H1 (cell line): ENCODE data around the gene PDC. TPM values are rescaled to one million over a fixed set of nuclear protein-coding genes. Genes with fewer than 3 reads are reported as not detected.

Experiments used
- CTCF ChIA-PET: fragments of 300-600 bp; sonication (Branson Sonifier 250); formaldehyde crosslinking; loops from one replicate; lab custom pipeline; 2021; ENCODE audit not compliant: partially characterized antibody; lab: Charles Lee
- POLR2A ChIA-PET: fragments of 300-600 bp; sonication (Branson Sonifier 250); formaldehyde crosslinking; loops from one replicate; lab custom pipeline; 2021; ENCODE audit warnings: inconsistent platforms; ENCODE audit not compliant: partially characterized antibody; lab: Charles Lee
- DNase-seq, 2 experiments: peaks; one replicate each; pipeline versions ENCODE4 v3.0.0 to v3.0.0-alpha.2; 2010 to 2022; ENCODE audit warnings: low spot score in 2 of 2, low read depth in 1 of 2, mixed read lengths in 1 of 2
- FAIRE-seq: peaks from 2 replicates; lab custom pipeline; 2011; peaks lifted over from hg19 to GRCh38; lab: Jason Lieb, UNC
- H2AFZ ChIP-seq: 2 replicates; pipeline ENCODE4 v1.8.1; 2012; ENCODE audit warnings: low read length, inconsistent platforms
- H2AK5ac ChIP-seq: 2 replicates; pipeline ENCODE4 v1.6.1; 2013; ENCODE audit warnings: low read depth, low read length
- H2BK120ac ChIP-seq: replicated peaks from 2 replicates; pipeline ENCODE3; 2013; ENCODE audit warnings: low read depth, low read length, inconsistent platforms
- H2BK12ac ChIP-seq: 2 replicates; pipeline ENCODE4 v1.6.1; 2013; ENCODE audit warnings: low read depth, low read length
- H2BK15ac ChIP-seq: 2 replicates; pipeline ENCODE4 v1.6.1; 2013; ENCODE audit warnings: low read length
- H2BK20ac ChIP-seq: 2 replicates; pipeline ENCODE4 v1.6.1; 2013; ENCODE audit warnings: low read length
- H2BK5ac ChIP-seq: 2 replicates; pipeline ENCODE4 v1.6.1; 2013; ENCODE audit warnings: low read depth, low read length
- H3K14ac ChIP-seq: 2 replicates; pipeline ENCODE4 v1.6.1; 2013; ENCODE audit warnings: inconsistent platforms; ENCODE audit not compliant: insufficient read length
- H3K18ac ChIP-seq: 2 replicates; pipeline ENCODE4 v1.6.1; 2013; ENCODE audit warnings: low read length; ENCODE audit errors: extremely low read depth
- H3K23ac ChIP-seq: 2 replicates; pipeline ENCODE4 v1.6.1; 2013; ENCODE audit warnings: inconsistent platforms; ENCODE audit not compliant: insufficient read length
- H3K23me2 ChIP-seq: 2 replicates; pipeline ENCODE4 v1.6.1; 2013; ENCODE audit warnings: low read depth, low read length
- H3K27ac ChIP-seq: 2 replicates; pipeline ENCODE4 v1.6.1; 2011; ENCODE audit warnings: low read depth, low read length, inconsistent platforms
- H3K27me3 ChIP-seq, 4 experiments: replicated peaks in 1 of 4; 1 replicate in 1 of 4; 2 replicates in 3 of 4; pipeline versions ENCODE4 v1.6.1 to v1.8.1; 2011 to 2013; ENCODE audit warnings: low read length in 3 of 4, mild to moderate bottlenecking in 3 of 4, inconsistent platforms in 2 of 4, mixed read lengths in 2 of 4, moderate library complexity in 1 of 4; ENCODE audit not compliant: control insufficient read depth in 3 of 4, insufficient read depth in 3 of 4; ENCODE audit errors: extremely low read depth in 1 of 4
- H3K36me3 ChIP-seq, 4 experiments: 2 replicates each; pipeline versions ENCODE4 v1.6.1 to v1.8.1; 2011 to 2013; ENCODE audit warnings: mild to moderate bottlenecking in 4 of 4, low read length in 3 of 4, moderate library complexity in 2 of 4, control low read depth in 1 of 4, inconsistent platforms in 1 of 4; ENCODE audit not compliant: insufficient read depth in 4 of 4, control insufficient read depth in 2 of 4
- H3K4ac ChIP-seq: replicated peaks from 2 replicates; pipeline ENCODE3; 2013; ENCODE audit warnings: low read length, low read depth, mixed read lengths, inconsistent platforms; ENCODE audit not compliant: insufficient read length
- H3K4me1 ChIP-seq, 4 experiments: replicated peaks in 1 of 4; 1 replicate in 1 of 4; 2 replicates in 3 of 4; pipeline versions ENCODE4 v1.6.1 to v1.8.1; 2011 to 2013; ENCODE audit warnings: low read length in 3 of 4, inconsistent platforms in 2 of 4, mixed read lengths in 1 of 4; ENCODE audit not compliant: insufficient read depth in 4 of 4, control insufficient read depth in 3 of 4
- H3K4me2 ChIP-seq, 2 experiments: 2 replicates each; pipeline versions ENCODE4 v1.6.1 to v1.8.1; 2011 to 2013; ENCODE audit warnings: low read depth in 2 of 2, low read length in 2 of 2, control low read depth in 1 of 2, inconsistent platforms in 1 of 2, mild to moderate bottlenecking in 1 of 2; ENCODE audit not compliant: insufficient read depth in 1 of 2
- H3K4me3 ChIP-seq, 4 experiments: fragments of 200-600, 300-600 bp in 1 of 4; sonication (generic), shearing (Covaris generic), sonication (Bioruptor Twin) in 1 of 4; 2 replicates each; pipeline versions ENCODE4 v1.5.1 to v1.8.1; 2011 to 2016; ENCODE audit warnings: low read length in 4 of 4, low read depth in 3 of 4, control low read depth in 2 of 4, inconsistent platforms in 2 of 4, mild to moderate bottlenecking in 2 of 4, mixed read lengths in 1 of 4, moderate library complexity in 1 of 4; ENCODE audit not compliant: insufficient read depth in 2 of 4; ENCODE audit errors: extremely low read depth in 1 of 4
- H3K56ac ChIP-seq: replicated peaks from 2 replicates; pipeline ENCODE3; 2013; ENCODE audit warnings: low read depth, mild to moderate bottlenecking, mixed read lengths, low read length, inconsistent platforms; ENCODE audit not compliant: insufficient read length
- H3K79me1 ChIP-seq: 2 replicates; pipeline ENCODE4 v1.6.1; 2013; ENCODE audit warnings: low read depth, low read length, control low read depth
- H3K79me2 ChIP-seq, 2 experiments: 2 replicates each; pipeline versions ENCODE4 v1.6.1 to v1.8.1; 2012 to 2013; ENCODE audit warnings: low read length in 2 of 2, mild to moderate bottlenecking in 2 of 2, inconsistent platforms in 1 of 2; ENCODE audit not compliant: insufficient read depth in 2 of 2, control insufficient read depth in 1 of 2
- H3K9ac ChIP-seq, 4 experiments: replicated peaks in 1 of 4; 1 replicate in 1 of 4; 2 replicates in 3 of 4; pipeline versions ENCODE4 v1.6.1 to v1.8.1; 2011 to 2013; ENCODE audit warnings: low read depth in 3 of 4, low read length in 3 of 4, control low read depth in 2 of 4, mild to moderate bottlenecking in 2 of 4, moderate library complexity in 2 of 4, inconsistent platforms in 1 of 4; ENCODE audit errors: extremely low read depth in 1 of 4
- H3K9me3 ChIP-seq, 2 experiments: 2 replicates each; pipeline versions ENCODE4 v1.6.1 to v1.8.1; 2012 to 2013; ENCODE audit warnings: mild to moderate bottlenecking in 2 of 2, moderate library complexity in 2 of 2, control low read depth in 1 of 2, inconsistent platforms in 1 of 2, low read depth in 1 of 2, low read length in 1 of 2, mixed read lengths in 1 of 2; ENCODE audit not compliant: insufficient read depth in 2 of 2
- H4K20me1 ChIP-seq, 2 experiments: replicated peaks in 1 of 2; 2 replicates each; pipeline versions ENCODE3 to v1.8.1; 2011 to 2013; ENCODE audit warnings: inconsistent platforms in 2 of 2, low read length in 2 of 2, mild to moderate bottlenecking in 1 of 2; ENCODE audit not compliant: insufficient read depth in 2 of 2, control insufficient read depth in 1 of 2
- H4K5ac ChIP-seq: 2 replicates; pipeline ENCODE4 v1.6.1; 2013; ENCODE audit warnings: low read length, low read depth, mixed read lengths, inconsistent platforms; ENCODE audit not compliant: insufficient read length
- H4K8ac ChIP-seq: 2 replicates; pipeline ENCODE4 v1.8.0; 2013; ENCODE audit warnings: mild to moderate bottlenecking, moderate library complexity, low read length, inconsistent platforms; ENCODE audit not compliant: insufficient read depth; ENCODE audit errors: extremely low read depth
- H4K91ac ChIP-seq: replicated peaks from 2 replicates; pipeline ENCODE3; 2013; ENCODE audit warnings: low read length, mixed read lengths, inconsistent platforms; ENCODE audit not compliant: insufficient read length
- CTBP2 ChIP-seq: IDR thresholded peaks from 2 replicates; pipeline ENCODE4 v1.7.0; 2011; ENCODE audit warnings: borderline replicate concordance, mild to moderate bottlenecking, moderate library complexity, mixed read lengths, low read length; ENCODE audit not compliant: insufficient read depth, insufficient read length
- CTCF ChIP-seq, 3 experiments: IDR thresholded peaks; 1 replicate in 2 of 3; 2 replicates in 1 of 3; pipeline versions ENCODE4 v1.5.1 to v1.6.1; 2011; ENCODE audit warnings: low read length in 3 of 3, mild to moderate bottlenecking in 3 of 3, inconsistent platforms in 2 of 3, low read depth in 1 of 3, moderate library complexity in 1 of 3; ENCODE audit not compliant: insufficient read depth in 1 of 3; ENCODE audit errors: control extremely low read depth in 1 of 3
- EP300 ChIP-seq, 2 experiments: IDR thresholded peaks; 1 replicate in 1 of 2; 2 replicates in 1 of 2; pipeline ENCODE4 v1.6.1; 2011 to 2012; ENCODE audit warnings: low read depth in 2 of 2, low read length in 2 of 2, mild to moderate bottlenecking in 2 of 2, borderline replicate concordance in 1 of 2, inconsistent platforms in 1 of 2, moderate library complexity in 1 of 2
- HDAC2 ChIP-seq, 2 experiments: fragments of 300-600 bp in 1 of 2; sonication (generic) in 1 of 2; IDR thresholded peaks; 2 replicates each; pipeline ENCODE4 v1.6.1; 2011 to 2012; ENCODE audit warnings: low read depth in 2 of 2, low read length in 2 of 2, mild to moderate bottlenecking in 2 of 2, moderate library complexity in 2 of 2, borderline replicate concordance in 1 of 2, inconsistent platforms in 1 of 2
- MAFK ChIP-seq: IDR thresholded peaks from 2 replicates; pipeline ENCODE4 v1.6.1; 2012; ENCODE audit warnings: low read depth, mild to moderate bottlenecking, improper control_type of control experiment, low read length
- SIX5 ChIP-seq: IDR thresholded peaks from 2 replicates; pipeline ENCODE4 v1.6.1; 2011; ENCODE audit warnings: mild to moderate bottlenecking, low read depth, low read length
- ZNF274 ChIP-seq: IDR thresholded peaks from 2 replicates; pipeline ENCODE4 v1.7.0; 2012; ENCODE audit warnings: low read length, borderline replicate concordance; ENCODE audit errors: extremely low read depth
- WGBS, 2 experiments: shearing (Covaris generic) in 1 of 2; methylation state at CpG; one replicate each; pipeline versions ENCODE4 v1.1.6 to v1.1.7; 2013 to 2015; ENCODE audit warnings: low lambda C conversion rate in 2 of 2, mixed read lengths in 2 of 2, inconsistent platforms in 1 of 2, low coverage in 1 of 2, missing lambda C conversion rate in 1 of 2; ENCODE audit not compliant: insufficient replicate concordance in 2 of 2, insufficient coverage in 1 of 2, insufficient read length in 1 of 2; ENCODE audit errors: extremely low coverage in 1 of 2, missing lambda C conversion rate in 1 of 2; 5-methylcytosine and 5-hydroxymethylcytosine counted together
- polyA plus RNA-seq, 7 experiments: library from polyadenylated mRNA; depleted of rRNA in 3 of 7; stranded (reverse) in 5 of 7; unstranded in 2 of 7; fragments of >200 nt in 5 of 7; fragments of 200-250 nt in 2 of 7; gene quantifications; 1 replicate in 5 of 7; 2 replicates in 1 of 7; 4 replicates in 1 of 7; pipeline versions ENCODE4 v1.2.1 to v1.2.3, GENCODE V29; 2011 to 2013; ENCODE audit warnings: missing spikeins in 2 of 7, mixed read lengths in 2 of 7
- total RNA-seq: library from RNA; stranded (reverse); fragmentation: NEBNext Ultra II Directional; extraction: Animal tissue kit (Norgen Biotek cat#: 25700); gene quantifications from 2 replicates; pipeline ENCODE4 v1.2.1, GENCODE V29; 2021
- TF ChIP-seq, protein P1 (sequence below): IDR thresholded peaks from 2 replicates; pipeline ENCODE4 v1.6.1; 2012; ENCODE audit warnings: inconsistent platforms

Gene PDC
- total and polyA plus RNA-seq, 2 of the 8 experiments (the other 6 are each of a cell fraction or from before 2014, with no cell fraction given) = not detected

DNA sequence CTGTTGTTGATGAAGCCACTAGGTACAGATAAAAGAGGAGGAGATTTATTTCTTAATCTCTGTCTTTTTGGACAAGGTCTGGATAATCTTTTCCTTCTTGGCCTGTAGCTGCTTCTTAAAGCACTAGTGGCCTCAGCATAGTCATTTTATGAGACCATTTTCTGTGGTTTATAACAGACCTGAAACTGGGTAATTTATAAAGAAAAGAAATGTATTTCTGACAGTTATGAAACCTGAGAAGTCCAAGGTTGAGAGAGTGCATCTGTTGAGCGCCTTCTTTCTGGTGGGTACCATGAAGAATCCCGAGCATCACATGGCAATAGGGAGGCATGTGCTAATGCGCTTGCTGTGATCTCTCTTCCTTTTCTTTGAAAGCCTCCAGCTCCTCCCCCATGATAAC, 36.7 kb upstream of the PDC start:
- H2AFZ ChIP-seq = no peak overlapping the region
- H3K23me2 ChIP-seq = no peaks in the 10 kb centered on the region
- no peak overlapping the region for H2BK120ac ChIP-seq
- no peak overlapping the region for H3K14ac ChIP-seq
- H3K9ac ChIP-seq = no peak overlapping the region
- no peak overlapping the region for H3K4me3 ChIP-seq
- H2AK5ac ChIP-seq = no peak overlapping the region
- H3K23ac ChIP-seq = no peak overlapping the region
- H2BK12ac ChIP-seq = no peak overlapping the region
- H4K5ac ChIP-seq = no peak overlapping the region
- no peaks in the 10 kb centered on the region for H4K20me1 ChIP-seq
- no peak overlapping the region for H3K27ac ChIP-seq
- no peaks in the 10 kb centered on the region for H3K36me3 ChIP-seq
- ChIA-PET POLR2A (no interaction called here), CTCF (interaction anchor here (0.6 to 1.2 kb wide), 3 partner anchors 16 to 558 kb away, joined by 3 read pairs; no protein-coding TSS in a partner anchor)
- H3K56ac ChIP-seq = no peak overlapping the region
- 85% methylated on average over 3 of the region's 3 CpGs; no CpG with 5 or more reads in 1 of the 2 experiments for WGBS, 2 experiments
- no peak overlapping the region for H2BK20ac ChIP-seq
- no peak overlapping the region for H2BK15ac ChIP-seq
- H3K4me2 ChIP-seq = no peak overlapping the region
- peaks cover 0 to 4% (median 2%) of the 10 kb centered on the region in 4 experiments; a peak in 5 of 7 replicates for H3K4me1 ChIP-seq
- no peak overlapping the region for H3K4ac ChIP-seq
- no peak for DNase-seq
- no peak overlapping the region for H2BK5ac ChIP-seq
- no peak overlapping the region for H3K18ac ChIP-seq
- H3K79me2 ChIP-seq = no peaks in the 10 kb centered on the region
- no peak overlapping the region for H4K8ac ChIP-seq
- no peak overlapping the region for H4K91ac ChIP-seq
- H3K9me3 ChIP-seq = no peaks in the 10 kb centered on the region
- H3K27me3 ChIP-seq = no peaks in the 10 kb centered on the region
- FAIRE-seq = no peak
- no peaks in the 10 kb centered on the region for H3K79me1 ChIP-seq
- no peak for TF ChIP-seq MAFK
- no peak for TF ChIP-seq CTCF (IDR thresholded peaks at IDR 0.05; ENCODE audit: control extremely low read depth in 1 of 3, insufficient read depth in 1 of 3, low read depth in 1 of 3, low read length in 3 of 3)
- TF ChIP-seq ZNF274 = no peak
- TF ChIP-seq SIX5 = no peak
- no peak for TF ChIP-seq CTBP2
- TF ChIP-seq, protein P1, sequence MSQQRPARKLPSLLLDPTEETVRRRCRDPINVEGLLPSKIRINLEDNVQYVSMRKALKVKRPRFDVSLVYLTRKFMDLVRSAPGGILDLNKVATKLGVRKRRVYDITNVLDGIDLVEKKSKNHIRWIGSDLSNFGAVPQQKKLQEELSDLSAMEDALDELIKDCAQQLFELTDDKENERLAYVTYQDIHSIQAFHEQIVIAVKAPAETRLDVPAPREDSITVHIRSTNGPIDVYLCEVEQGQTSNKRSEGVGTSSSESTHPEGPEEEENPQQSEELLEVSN = no peak
- no peak for TF ChIP-seq EP300 (IDR thresholded peaks at IDR 0.05; ENCODE audit: borderline replicate concordance in 1 of 2, low read depth in 2 of 2, low read length in 2 of 2)
- TF ChIP-seq HDAC2 (IDR thresholded peaks at IDR 0.05; ENCODE audit: borderline replicate concordance in 1 of 2, low read depth in 2 of 2, low read length in 2 of 2) = no peak
